HG03039 (cell line): ENCODE data around the gene SSC5D.
A peak's percentile ranks its signal among the peaks of the same experiment; 100 is the strongest.

Experiments used
- ATAC-seq: cut with Tn5 transposase; IDR thresholded peaks from one replicate; pipeline ENCODE4 v1.9.1; 2021; ENCODE audit warnings: mild to moderate bottlenecking, moderate library complexity; ENCODE audit not compliant: unreplicated experiment

Gene SSC5D

GRCh38 chr19:55472463-55472862 lies 15.8 kb upstream of the SSC5D start:
- no peak for ATAC-seq

- no peak for ATAC-seq
Measured at GRCh38 chr19:55473225-55474012, 14.8 kb upstream of the SSC5D start.

GRCh38 chr19:55474269-55475265 lies 13.7 kb upstream of the SSC5D start:
- ATAC-seq: no peak

- ATAC-seq: peak; percentile 85
Measured at GRCh38 chr19:55476100-55476775, 12.0 kb upstream of the SSC5D start, which contains the start of gene ZNF628. ZNF628 (plus strand) TSS chr19:55476617; CDS start chr19:55479911, 3,294 bp downstream.

DNA sequence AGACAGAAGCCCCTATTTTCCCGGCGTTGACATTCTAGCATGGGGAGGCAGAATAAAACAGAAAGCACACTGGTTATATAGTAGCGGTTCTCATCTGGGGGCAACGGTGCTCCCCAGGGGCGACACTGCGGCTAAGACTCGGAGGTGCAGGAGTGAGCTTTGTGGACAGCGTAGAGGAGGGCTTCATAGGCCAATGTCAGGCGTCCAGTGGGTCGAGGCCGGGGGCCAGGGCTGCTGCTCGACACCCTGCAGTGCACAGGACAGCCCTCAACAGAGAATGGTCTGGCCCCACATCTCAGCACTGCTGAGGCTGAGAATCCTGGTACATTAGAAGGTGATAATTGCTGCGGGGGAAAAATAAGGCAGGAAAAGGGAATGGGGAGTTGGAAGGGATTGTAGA lies 10.3 kb upstream of the SSC5D start:
- ATAC-seq: no peak

DNA sequence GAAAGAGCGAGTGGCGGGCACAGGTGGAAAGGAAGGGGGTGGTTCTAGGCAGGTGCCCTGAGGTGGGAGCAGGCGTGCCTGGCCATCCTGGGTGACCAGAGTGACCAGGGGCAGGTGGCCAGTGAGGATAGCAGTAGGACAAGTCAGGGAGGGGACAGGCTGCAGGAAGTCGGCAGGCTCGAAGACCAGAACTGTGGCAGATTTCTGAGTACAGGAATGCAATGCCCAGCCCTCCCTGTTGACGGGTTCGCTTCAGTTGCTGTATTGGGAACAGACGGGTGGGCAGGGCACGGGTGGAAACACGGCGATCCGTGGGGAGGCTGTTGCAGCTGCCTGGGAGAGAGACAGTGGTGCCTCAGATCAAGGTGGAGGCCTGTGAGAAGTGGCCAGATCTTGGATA lies 9.9 kb upstream of the SSC5D start:
- no peak for ATAC-seq

DNA sequence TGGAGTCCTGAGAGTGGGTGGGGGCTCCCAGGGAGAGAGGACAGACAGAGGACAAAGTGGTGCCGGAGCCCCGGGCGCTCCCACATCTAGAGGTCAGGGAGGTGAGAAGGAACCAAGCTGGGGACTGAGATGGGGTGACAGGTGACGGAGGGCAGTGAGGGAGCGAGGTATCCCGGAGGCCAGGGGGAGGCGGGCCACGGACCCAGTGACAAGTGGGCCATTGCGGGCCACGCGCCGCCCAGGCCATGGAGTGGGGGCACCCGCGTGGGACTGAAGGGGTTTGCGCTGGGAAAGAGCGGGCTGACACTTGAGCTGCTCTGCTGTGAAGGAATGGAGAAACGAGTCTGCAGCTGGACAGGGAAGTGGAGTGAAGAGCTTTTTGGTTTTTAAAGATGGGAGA lies 9.2 kb upstream of the SSC5D start:
- ATAC-seq: no peak

- no peak for ATAC-seq
Measured at GRCh38 chr19:55479451-55480230, 8.6 kb upstream of the SSC5D start.

DNA sequence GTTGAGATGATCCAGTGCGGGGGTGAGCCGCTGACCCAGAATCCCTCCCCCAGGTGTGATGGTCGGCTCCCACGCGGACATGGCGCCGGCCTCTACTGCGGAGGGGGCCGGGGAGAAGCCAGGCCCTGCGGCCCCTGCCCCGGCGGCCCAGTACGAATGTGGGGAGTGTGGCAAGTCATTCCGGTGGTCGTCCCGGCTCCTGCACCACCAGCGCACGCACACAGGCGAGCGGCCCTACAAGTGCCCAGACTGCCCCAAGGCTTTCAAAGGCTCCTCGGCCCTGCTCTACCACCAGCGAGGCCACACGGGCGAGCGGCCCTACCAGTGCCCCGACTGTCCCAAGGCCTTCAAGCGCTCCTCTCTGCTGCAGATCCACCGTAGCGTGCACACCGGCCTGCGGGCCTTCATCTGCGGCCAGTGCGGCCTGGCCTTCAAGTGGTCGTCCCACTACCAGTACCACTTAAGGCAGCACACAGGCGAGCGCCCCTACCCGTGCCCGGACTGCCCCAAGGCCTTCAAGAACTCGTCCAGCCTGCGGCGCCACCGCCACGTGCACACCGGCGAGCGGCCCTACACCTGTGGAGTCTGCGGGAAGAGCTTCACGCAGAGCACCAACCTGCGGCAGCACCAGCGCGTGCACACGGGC lies 7.0 kb upstream of the SSC5D start:
- no peak for ATAC-seq

DNA sequence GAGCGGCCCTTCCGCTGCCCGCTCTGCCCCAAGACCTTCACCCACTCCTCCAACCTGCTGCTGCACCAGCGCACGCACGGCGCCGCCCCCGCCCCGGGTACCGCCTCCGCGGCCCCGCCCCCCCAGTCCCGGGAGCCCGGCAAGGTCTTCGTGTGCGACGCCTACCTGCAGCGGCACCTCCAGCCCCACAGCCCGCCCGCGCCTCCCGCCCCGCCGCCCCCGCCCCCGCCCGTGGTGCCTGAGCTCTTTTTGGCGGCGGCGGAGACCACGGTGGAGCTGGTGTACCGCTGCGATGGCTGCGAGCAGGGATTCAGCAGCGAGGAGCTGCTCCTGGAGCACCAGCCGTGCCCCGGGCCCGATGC lies 6.5 kb upstream of the SSC5D start:
- ATAC-seq: no peak

DNA sequence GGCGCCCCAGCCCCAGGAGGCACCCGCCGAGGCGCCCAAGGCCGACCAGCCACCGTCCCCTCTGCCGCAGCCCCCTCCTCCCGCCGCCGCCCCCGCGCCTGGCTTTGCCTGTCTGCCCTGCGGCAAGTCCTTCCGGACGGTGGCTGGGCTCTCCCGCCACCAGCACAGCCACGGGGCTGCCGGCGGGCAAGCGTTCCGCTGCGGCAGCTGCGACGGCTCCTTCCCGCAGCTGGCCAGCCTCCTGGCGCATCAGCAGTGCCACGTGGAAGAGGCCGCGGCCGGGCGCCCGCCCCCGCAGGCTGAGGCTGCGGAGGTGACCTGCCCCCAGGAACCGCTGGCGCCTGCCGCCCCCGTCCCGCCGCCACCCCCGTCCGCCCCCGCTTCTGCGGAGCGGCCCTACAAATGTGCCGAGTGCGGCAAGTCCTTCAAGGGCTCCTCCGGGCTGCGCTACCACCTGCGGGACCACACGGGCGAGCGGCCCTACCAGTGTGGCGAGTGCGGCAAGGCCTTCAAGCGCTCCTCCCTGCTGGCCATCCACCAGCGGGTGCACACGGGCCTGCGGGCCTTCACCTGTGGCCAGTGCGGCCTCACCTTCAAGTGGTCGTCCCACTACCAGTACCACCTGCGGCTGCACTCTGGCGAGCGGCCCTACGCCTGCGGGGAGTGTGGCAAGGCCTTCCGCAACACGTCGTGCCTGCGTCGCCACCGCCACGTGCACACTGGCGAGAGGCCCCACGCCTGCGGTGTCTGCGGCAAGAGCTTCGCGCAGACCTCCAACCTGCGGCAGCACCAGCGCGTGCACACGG lies 5.9 kb upstream of the SSC5D start:
- no peak for ATAC-seq

DNA sequence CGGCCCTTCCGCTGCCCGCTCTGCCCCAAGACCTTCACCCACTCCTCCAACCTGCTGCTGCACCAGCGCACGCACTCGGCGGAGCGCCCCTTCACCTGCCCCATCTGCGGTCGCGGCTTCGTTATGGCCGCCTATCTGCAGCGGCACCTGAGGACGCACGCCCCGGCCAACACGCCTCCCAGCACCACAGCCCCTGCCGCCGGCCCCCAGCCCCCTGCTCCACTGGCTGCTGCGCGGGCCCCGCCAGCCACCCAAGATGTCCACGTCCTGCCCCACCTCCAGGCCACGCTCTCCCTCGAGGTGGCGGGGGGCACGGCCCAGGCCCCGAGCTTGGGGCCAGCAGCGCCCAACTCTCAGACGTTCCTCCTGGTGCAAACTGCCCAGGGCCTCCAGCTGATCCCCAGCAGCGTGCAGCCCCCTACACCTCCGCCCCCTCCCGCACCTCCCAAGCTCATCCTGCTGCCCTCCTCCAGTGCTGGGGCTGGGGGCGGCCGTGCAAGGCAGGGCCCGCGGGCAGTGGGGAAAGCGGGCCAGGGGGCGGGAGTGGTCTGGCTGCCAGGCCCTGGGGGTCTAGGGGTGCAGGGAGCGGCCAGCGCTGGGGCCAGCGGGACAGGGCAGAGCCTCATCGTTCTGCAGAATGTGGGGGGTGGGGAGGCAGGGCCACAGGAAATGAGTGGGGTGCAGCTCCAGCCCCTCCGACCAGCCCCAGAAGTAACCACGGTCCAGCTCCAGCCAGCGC lies 5.1 kb upstream of the SSC5D start:
- no peak for ATAC-seq

DNA sequence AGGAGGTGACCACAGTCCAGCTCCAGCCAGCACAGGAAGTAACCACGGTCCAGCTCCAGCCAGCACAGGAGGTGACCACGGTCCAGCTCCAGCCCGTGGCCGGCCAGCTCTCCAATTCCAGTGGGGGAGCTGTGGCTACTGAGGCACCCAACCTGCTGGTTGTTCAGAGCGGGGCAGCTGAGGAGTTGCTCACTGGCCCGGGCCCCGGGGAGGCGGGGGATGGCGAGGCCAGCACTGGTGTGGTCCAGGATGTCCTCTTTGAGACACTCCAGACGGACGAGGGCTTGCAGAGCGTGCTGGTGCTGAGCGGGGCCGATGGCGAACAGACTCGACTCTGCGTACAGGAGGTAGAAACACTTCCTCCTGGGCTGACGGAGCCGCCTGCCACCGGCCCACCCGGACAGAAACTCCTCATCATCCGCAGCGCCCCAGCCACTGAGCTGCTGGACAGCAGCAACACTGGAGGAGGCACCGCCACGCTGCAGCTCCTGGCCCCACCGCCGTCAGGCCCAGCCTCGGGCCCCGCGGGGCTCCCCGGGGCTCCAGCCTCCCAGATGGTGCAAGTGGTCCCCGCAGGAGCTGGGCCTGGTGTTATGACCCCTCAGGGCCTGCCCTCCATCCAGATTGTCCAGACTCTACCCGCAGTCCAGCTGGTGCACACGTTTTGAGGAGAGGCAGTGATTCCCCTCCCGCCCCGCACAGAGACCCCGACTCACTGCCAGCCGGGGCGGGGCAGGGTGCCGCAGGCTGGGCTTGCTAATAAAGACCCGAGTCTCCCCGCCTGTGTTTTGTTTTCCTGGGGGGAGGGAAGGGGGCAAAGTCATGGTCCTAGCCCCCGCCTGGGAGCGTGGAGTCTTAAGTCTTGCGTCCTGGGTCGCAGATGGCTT lies 4.3 kb upstream of the SSC5D start:
- ATAC-seq: no peak

- ATAC-seq: no peak
Measured at GRCh38 chr19:55484593-55485438, 3.4 kb upstream of the SSC5D start, which contains the start of gene NAT14. NAT14 (plus strand) TSS chr19:55485188; CDS start chr19:55485709, 521 bp downstream.

DNA sequence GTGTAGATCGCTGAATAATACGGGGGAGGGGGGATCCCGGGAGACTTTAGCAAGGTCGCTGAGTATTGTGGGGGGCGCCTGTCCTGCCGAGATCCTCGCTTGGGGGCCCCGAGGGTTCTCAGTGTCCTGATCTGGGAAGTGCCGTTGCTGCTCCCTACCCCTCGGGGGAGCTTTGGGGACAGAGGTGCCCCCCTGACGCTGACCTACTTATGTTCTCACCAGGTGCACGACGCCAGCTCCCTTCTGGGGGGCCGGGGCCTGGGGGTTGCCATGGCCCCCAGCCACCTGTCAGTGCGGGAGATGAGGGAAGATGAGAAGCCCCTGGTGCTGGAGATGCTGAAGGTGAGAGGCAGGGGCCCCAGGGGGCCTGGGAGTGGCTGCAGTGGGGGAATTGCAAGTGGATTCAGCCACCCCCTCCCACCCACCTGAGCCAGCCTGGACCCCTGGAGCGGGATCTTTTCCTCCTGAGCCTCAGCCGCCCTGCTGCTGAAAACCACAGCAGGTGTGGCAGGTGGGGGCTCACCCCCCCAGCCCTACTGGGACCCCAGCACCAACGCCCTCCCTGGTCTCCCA lies 2.7 kb upstream of the SSC5D start:
- no peak for ATAC-seq
